ENCODE results near the gene EIF4E1B.
"Not testable (repeated sequence)": the region's sequence is repeated elsewhere in the genome, so short reads cannot be mapped to it uniquely, and the experiment has no call there.

Gene EIF4E1B

DNA sequence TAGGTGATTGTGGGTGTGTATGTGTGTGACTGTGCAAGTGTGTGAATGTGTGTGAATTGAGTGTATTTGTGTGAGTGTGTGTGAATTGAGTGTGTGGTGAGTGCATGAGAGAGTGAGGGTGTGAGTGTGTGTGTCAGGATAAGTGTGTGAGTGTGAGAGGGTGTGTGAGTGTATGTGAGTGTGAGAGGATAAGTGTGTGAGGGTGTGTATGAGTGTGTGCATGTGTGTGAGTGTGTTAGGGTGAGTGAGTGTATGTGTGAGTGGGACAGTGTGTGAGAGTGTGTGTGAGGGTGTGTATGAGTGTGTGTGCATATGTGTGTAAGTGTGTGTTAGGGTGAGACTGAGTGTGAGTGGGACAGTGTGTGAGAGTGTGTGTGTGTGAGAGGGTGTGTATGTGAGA, 42.2 kb upstream of the EIF4E1B start:
- Histone ChIP-seq H2AFZ (ENCODE audit: low read depth, low read length) (no peak overlapping the region), H3K4me3 (ENCODE audit: insufficient read depth in 1 of 2, low read depth in 1 of 2, low read length in 2 of 2) (no peak overlapping the region), H3K27ac (ENCODE audit: low read length, poor library complexity, severe bottlenecking) (no peak overlapping the region), H3K36me3 (ENCODE audit: control insufficient read depth in 1 of 2, insufficient read depth in 2 of 2, low read depth in 1 of 2, low read length in 2 of 2) (peaks cover 3 to 14% of the 10 kb centered on the region in 2 experiments), H3K79me1 (replicated peaks; ENCODE audit: low read length, poor library complexity, severe bottlenecking) (no peaks in the 10 kb centered on the region), H3K14ac (ENCODE audit: low read length in 2 of 2) (no peak overlapping the region), H4K8ac (ENCODE audit: low read length) (no peak overlapping the region), H3K9ac (ENCODE audit: low read length) (no peak overlapping the region), H3K9me3 (ENCODE audit: control insufficient read depth, low read length) (peaks cover 7% of the 10 kb centered on the region), H4K91ac (ENCODE audit: low read length) (peak overlapping the region; percentile 10), H3K23ac (ENCODE audit: low read length in 2 of 2) (no peak overlapping the region), H2BK15ac (ENCODE audit: low read depth, poor library complexity, severe bottlenecking) (no peak overlapping the region), H2BK12ac (ENCODE audit: low read length in 2 of 2) (no peak overlapping the region), H2AK5ac (ENCODE audit: low read length, severe bottlenecking) (no peak overlapping the region), H3K4ac (ENCODE audit: low read depth in 1 of 2, low read length in 2 of 2) (no peak overlapping the region), H2BK120ac (ENCODE audit: low read depth, low read length) (no peak overlapping the region), H2BK5ac (ENCODE audit: low read depth, low read length, poor library complexity, severe bottlenecking) (no peak overlapping the region), H3K18ac (ENCODE audit: low read depth in 1 of 2, low read length in 2 of 2) (no peak overlapping the region), H3K4me2 (ENCODE audit: low read length, poor library complexity, severe bottlenecking) (no peak overlapping the region), H3K27me3 (ENCODE audit: control insufficient read depth in 1 of 2, insufficient read depth in 1 of 2, low read length in 2 of 2) (peaks cover 0 to 3% of the 10 kb centered on the region in 2 experiments), H3K4me1 (ENCODE audit: control insufficient read depth, insufficient read depth, low read depth, low read length) (no peaks in the 10 kb centered on the region)
- DNase-seq: no peak

DNA sequence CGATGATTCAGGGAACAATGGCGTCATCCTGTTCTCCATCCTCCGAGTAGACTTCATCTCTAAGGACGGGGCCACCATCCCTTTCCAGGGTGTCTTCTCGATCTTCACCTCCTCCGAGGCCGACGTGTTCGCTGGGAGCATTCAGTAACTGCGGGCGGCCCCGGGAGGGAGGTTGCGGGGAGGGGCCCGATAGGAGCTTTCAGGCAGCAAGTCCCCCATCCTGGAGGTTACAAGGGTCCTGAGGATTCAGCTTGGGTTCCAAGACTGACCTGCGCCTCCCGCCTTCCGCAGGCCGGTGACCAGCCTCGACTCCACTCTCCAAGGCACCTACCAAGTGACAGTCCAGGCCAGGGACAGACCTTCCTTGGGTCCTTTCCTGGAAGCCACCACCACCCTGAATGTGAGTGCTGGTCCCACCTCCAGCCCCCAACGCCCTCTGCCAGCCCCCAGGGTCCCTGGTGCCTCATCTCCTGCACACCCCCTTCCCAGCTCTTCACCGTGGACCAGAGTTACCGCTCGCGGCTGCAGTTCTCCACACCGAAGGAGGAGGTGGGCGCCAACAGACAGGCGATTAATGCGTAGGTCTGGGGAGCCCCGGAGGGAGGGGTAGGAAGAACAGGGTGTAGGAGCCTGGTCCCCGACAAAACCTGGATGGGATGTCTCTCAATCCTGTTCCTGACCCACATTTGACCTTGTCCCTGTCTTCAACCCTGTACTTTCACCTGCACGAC, 41.3 kb upstream of the EIF4E1B start:
- H2AK5ac ChIP-seq (ENCODE audit: low read length, severe bottlenecking): no peak overlapping the region
- H3K4me1 ChIP-seq (ENCODE audit: control insufficient read depth, insufficient read depth, low read depth, low read length): no peaks in the 10 kb centered on the region
- no peak overlapping the region for H3K18ac ChIP-seq (ENCODE audit: low read depth in 1 of 2, low read length in 2 of 2)
- 90% methylated on average over 31 of the region's 31 CpGs for WGBS
- H4K8ac ChIP-seq (ENCODE audit: low read length): no peak overlapping the region
- no peak overlapping the region for H2AFZ ChIP-seq (ENCODE audit: low read depth, low read length)
- H3K23ac ChIP-seq (ENCODE audit: low read length in 2 of 2): no peak overlapping the region
- H2BK15ac ChIP-seq (ENCODE audit: low read depth, poor library complexity, severe bottlenecking): no peak overlapping the region
- H3K27me3 ChIP-seq (ENCODE audit: control insufficient read depth in 1 of 2, insufficient read depth in 1 of 2, low read length in 2 of 2): peaks cover 0 to 3% of the 10 kb centered on the region in 2 experiments
- peaks cover 3 to 14% of the 10 kb centered on the region in 2 experiments for H3K36me3 ChIP-seq (ENCODE audit: control insufficient read depth in 1 of 2, insufficient read depth in 2 of 2, low read depth in 1 of 2, low read length in 2 of 2)
- peaks cover 7% of the 10 kb centered on the region for H3K9me3 ChIP-seq (ENCODE audit: control insufficient read depth, low read length)
- H3K9ac ChIP-seq (ENCODE audit: low read length): no peak overlapping the region
- no peak overlapping the region for H3K4me3 ChIP-seq (ENCODE audit: insufficient read depth in 1 of 2, low read depth in 1 of 2, low read length in 2 of 2)
- H2BK5ac ChIP-seq (ENCODE audit: low read depth, low read length, poor library complexity, severe bottlenecking): no peak overlapping the region
- no peaks in the 10 kb centered on the region for H3K79me1 ChIP-seq (replicated peaks; ENCODE audit: low read length, poor library complexity, severe bottlenecking)
- H3K27ac ChIP-seq (ENCODE audit: low read length, poor library complexity, severe bottlenecking): no peak overlapping the region
- H3K4ac ChIP-seq (ENCODE audit: low read depth in 1 of 2, low read length in 2 of 2): no peak overlapping the region
- H4K91ac ChIP-seq (ENCODE audit: low read length): no peak overlapping the region
- DNase-seq: no peak
- no peak overlapping the region for H3K14ac ChIP-seq (ENCODE audit: low read length in 2 of 2)
- H2BK120ac ChIP-seq (ENCODE audit: low read depth, low read length): no peak overlapping the region
- no peak overlapping the region for H2BK12ac ChIP-seq (ENCODE audit: low read length in 2 of 2)
- H3K4me2 ChIP-seq (ENCODE audit: low read length, poor library complexity, severe bottlenecking): no peak overlapping the region

DNA sequence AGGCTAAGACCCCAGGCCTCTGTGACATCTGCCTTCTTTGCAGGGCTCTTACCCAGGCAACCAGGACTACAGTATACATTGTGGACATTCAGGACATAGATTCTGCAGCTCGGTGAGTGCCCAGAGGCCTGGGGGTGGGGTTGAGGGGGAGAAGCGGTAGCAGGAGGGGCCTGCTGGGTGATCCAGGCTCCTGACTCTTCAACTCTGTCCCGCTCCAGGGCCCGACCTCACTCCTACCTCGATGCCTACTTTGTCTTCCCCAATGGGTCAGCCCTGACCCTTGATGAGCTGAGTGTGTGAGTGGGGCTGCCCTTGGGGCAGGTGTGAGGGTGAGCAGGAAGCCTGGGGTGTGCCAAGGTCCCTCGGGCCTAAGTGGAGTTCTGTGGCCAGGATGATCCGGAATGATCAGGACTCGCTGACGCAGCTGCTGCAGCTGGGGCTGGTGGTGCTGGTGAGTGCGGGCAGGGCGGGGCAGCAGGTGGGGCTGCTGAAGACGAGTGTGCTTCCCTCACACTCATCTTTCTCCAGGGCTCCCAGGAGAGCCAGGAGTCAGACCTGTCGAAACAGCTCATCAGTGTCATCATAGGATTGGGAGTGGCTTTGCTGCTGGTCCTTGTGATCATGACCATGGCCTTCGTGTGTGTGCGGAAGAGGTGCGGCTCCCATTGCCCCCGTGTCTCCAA, 40.3 kb upstream of the EIF4E1B start:
- peaks cover under 1% of the 10 kb centered on the region for H3K9me3 ChIP-seq (ENCODE audit: control insufficient read depth, low read length)
- H3K4ac ChIP-seq (ENCODE audit: low read depth in 1 of 2, low read length in 2 of 2): no peak overlapping the region
- 84% methylated on average over 8 of the region's 17 CpGs for WGBS
- no peak overlapping the region for H3K27ac ChIP-seq (ENCODE audit: low read length, poor library complexity, severe bottlenecking)
- no peak overlapping the region for H3K9ac ChIP-seq (ENCODE audit: low read length)
- peaks cover 3% of the 10 kb centered on the region for H3K79me1 ChIP-seq (replicated peaks; ENCODE audit: low read length, poor library complexity, severe bottlenecking)
- peaks cover 3 to 17% of the 10 kb centered on the region in 2 experiments for H3K36me3 ChIP-seq (ENCODE audit: control insufficient read depth in 1 of 2, insufficient read depth in 2 of 2, low read depth in 1 of 2, low read length in 2 of 2)
- H2AFZ ChIP-seq (ENCODE audit: low read depth, low read length): no peak overlapping the region
- H3K4me2 ChIP-seq (ENCODE audit: low read length, poor library complexity, severe bottlenecking): no peak overlapping the region
- H3K18ac ChIP-seq (ENCODE audit: low read depth in 1 of 2, low read length in 2 of 2): no peak overlapping the region
- no peak overlapping the region for H2BK120ac ChIP-seq (ENCODE audit: low read depth, low read length)
- H2AK5ac ChIP-seq (ENCODE audit: low read length, severe bottlenecking): no peak overlapping the region
- no peak overlapping the region for H3K14ac ChIP-seq (ENCODE audit: low read length in 2 of 2)
- H4K8ac ChIP-seq (ENCODE audit: low read length): no peak overlapping the region
- H3K4me3 ChIP-seq (ENCODE audit: insufficient read depth in 1 of 2, low read depth in 1 of 2, low read length in 2 of 2): no peak overlapping the region
- H2BK5ac ChIP-seq (ENCODE audit: low read depth, low read length, poor library complexity, severe bottlenecking): no peak overlapping the region
- H3K23ac ChIP-seq (ENCODE audit: low read length in 2 of 2): no peak overlapping the region
- no peak overlapping the region for H4K91ac ChIP-seq (ENCODE audit: low read length)
- no peak overlapping the region for H2BK12ac ChIP-seq (ENCODE audit: low read length in 2 of 2)
- H3K27me3 ChIP-seq (ENCODE audit: control insufficient read depth in 1 of 2, insufficient read depth in 1 of 2, low read length in 2 of 2): peaks cover 0 to 3% of the 10 kb centered on the region in 2 experiments
- no peak overlapping the region for H2BK15ac ChIP-seq (ENCODE audit: low read depth, poor library complexity, severe bottlenecking)
- H3K4me1 ChIP-seq (ENCODE audit: control insufficient read depth, insufficient read depth, low read depth, low read length): no peaks in the 10 kb centered on the region
- no peak for DNase-seq

DNA sequence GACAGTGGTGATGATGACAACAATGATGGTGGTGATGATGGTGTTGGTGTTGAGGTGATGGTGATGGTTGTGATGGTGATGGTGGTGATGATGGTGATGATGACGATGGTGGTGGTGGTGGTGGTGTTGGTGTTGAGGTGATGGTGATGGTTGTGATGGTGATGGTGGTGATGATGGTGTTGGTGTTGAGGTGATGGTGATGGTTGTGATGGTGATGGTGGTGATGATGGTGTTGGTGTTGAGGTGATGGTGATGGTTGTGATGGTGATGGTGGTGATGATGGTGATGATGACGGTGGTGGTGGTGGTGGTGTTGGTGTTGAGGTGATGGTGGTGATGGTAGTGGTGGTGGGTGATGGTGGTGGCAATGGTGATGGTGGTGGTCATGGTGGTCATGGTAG, 38.8 kb upstream of the EIF4E1B start:
- not testable (repeated sequence) for H3K4ac ChIP-seq (ENCODE audit: low read depth in 1 of 2, low read length in 2 of 2); H3K14ac ChIP-seq (ENCODE audit: low read length in 2 of 2); H4K91ac ChIP-seq (ENCODE audit: low read length); H3K4me2 ChIP-seq (ENCODE audit: low read length, poor library complexity, severe bottlenecking); H3K27me3 ChIP-seq (ENCODE audit: control insufficient read depth in 1 of 2, insufficient read depth in 1 of 2, low read length in 2 of 2); H2BK12ac ChIP-seq (ENCODE audit: low read length in 2 of 2); H3K27ac ChIP-seq (ENCODE audit: low read length, poor library complexity, severe bottlenecking); H2AK5ac ChIP-seq (ENCODE audit: low read length, severe bottlenecking); H3K4me1 ChIP-seq (ENCODE audit: control insufficient read depth, insufficient read depth, low read depth, low read length); H2BK15ac ChIP-seq (ENCODE audit: low read depth, poor library complexity, severe bottlenecking); H2BK120ac ChIP-seq (ENCODE audit: low read depth, low read length); H3K9ac ChIP-seq (ENCODE audit: low read length); H3K23ac ChIP-seq (ENCODE audit: low read length in 2 of 2); H3K18ac ChIP-seq (ENCODE audit: low read depth in 1 of 2, low read length in 2 of 2); H3K4me3 ChIP-seq (ENCODE audit: insufficient read depth in 1 of 2, low read depth in 1 of 2, low read length in 2 of 2); H3K9me3 ChIP-seq (ENCODE audit: control insufficient read depth, low read length); H4K8ac ChIP-seq (ENCODE audit: low read length); H2AFZ ChIP-seq (ENCODE audit: low read depth, low read length); H2BK5ac ChIP-seq (ENCODE audit: low read depth, low read length, poor library complexity, severe bottlenecking); DNase-seq; H3K79me1 ChIP-seq (replicated peaks; ENCODE audit: low read length, poor library complexity, severe bottlenecking)
- WGBS: 48% methylated on average over 2 of the region's 2 CpGs
- H3K36me3 ChIP-seq (ENCODE audit: control insufficient read depth in 1 of 2, insufficient read depth in 2 of 2, low read depth in 1 of 2, low read length in 2 of 2): peaks cover 3 to 23% of the 10 kb centered on the region in 2 experiments
